HEK293T (cell line): ENCODE measurements around the gene MRPL42.

ENCODE experiments used
- CTCF ChIA-PET: fragments of 350-600 bp; formaldehyde crosslinking; extraction: SDS; loops from one replicate; lab custom pipeline; 2021; ENCODE audit warnings: antibody characterized with exemption, inconsistent platforms; lab: Yijun Ruan, JAX
- POLR2A ChIA-PET: fragments of 350-600 bp; formaldehyde crosslinking; extraction: SDS; loops from one replicate; lab custom pipeline; 2020; ENCODE audit warnings: antibody characterized with exemption, inconsistent platforms; lab: Yijun Ruan, JAX
- DNase-seq: peaks from one replicate; pipeline ENCODE4 v3.0.0; 2012; ENCODE audit warnings: mixed read lengths; ENCODE audit errors: extremely low spot score
- ARNT ChIP-seq: fragments of 450-650 bp; IDR thresholded peaks from 2 replicates; pipeline ENCODE4 v1.6.1; 2017; ENCODE audit warnings: mild to moderate bottlenecking
- BHLHE40 ChIP-seq: fragments of 450-650 bp; IDR thresholded peaks from 2 replicates; pipeline ENCODE4 v1.6.1; 2016; ENCODE audit warnings: mild to moderate bottlenecking, moderate library complexity, borderline replicate concordance
- CTBP1 ChIP-seq: fragments of 450-650 bp; IDR thresholded peaks from 2 replicates; pipeline ENCODE4 v1.6.1; 2016; ENCODE audit warnings: borderline replicate concordance
- ELF4 ChIP-seq: fragments of 450-650 bp; IDR thresholded peaks from 2 replicates; pipeline ENCODE4 v1.6.1; 2017; ENCODE audit warnings: antibody characterized with exemption
- FOXA1 ChIP-seq: fragments of 450-650 bp; IDR thresholded peaks from 2 replicates; pipeline ENCODE4 v1.6.1; 2016; ENCODE audit warnings: mild to moderate bottlenecking
- FOXK2 ChIP-seq: fragments of 450-650 bp; IDR thresholded peaks from 2 replicates; pipeline ENCODE4 v1.6.1; 2016; ENCODE audit warnings: mild to moderate bottlenecking
- FOXM1 ChIP-seq: fragments of 450-650 bp; IDR thresholded peaks from 2 replicates; pipeline ENCODE4 v1.6.1; 2017; ENCODE audit warnings: mild to moderate bottlenecking, borderline replicate concordance
- HDGF ChIP-seq: fragments of 450-650 bp; IDR thresholded peaks from 2 replicates; pipeline ENCODE4 v1.6.1; 2017; ENCODE audit warnings: antibody characterized with exemption, borderline replicate concordance
- L3MBTL2 ChIP-seq: fragments of 450-650 bp; conservative IDR thresholded peaks from 2 replicates; pipeline ENCODE4 v1.6.1; 2016; ENCODE audit warnings: mild to moderate bottlenecking
- LEF1 ChIP-seq: fragments of 450-650 bp; IDR thresholded peaks from 2 replicates; pipeline ENCODE4 v1.6.1; 2017; ENCODE audit warnings: mild to moderate bottlenecking, borderline replicate concordance
- NFRKB ChIP-seq: fragments of 450-650 bp; IDR thresholded peaks from 2 replicates; pipeline ENCODE4 v1.6.1; 2016; ENCODE audit warnings: mild to moderate bottlenecking, moderate library complexity
- SP1 ChIP-seq: fragments of 450-650 bp; IDR thresholded peaks from 2 replicates; pipeline ENCODE4 v1.6.1; 2017
- SUZ12 ChIP-seq: fragments of 450-650 bp; IDR thresholded peaks from 2 replicates; pipeline ENCODE4 v1.6.1; 2016; ENCODE audit warnings: mild to moderate bottlenecking
- TARDBP ChIP-seq: fragments of 450-650 bp; IDR thresholded peaks from 2 replicates; pipeline ENCODE4 v1.6.1; 2016
- ZNF384 ChIP-seq: fragments of 450-650 bp; IDR thresholded peaks from 2 replicates; pipeline ENCODE4 v1.6.1; 2016
- TF ChIP-seq, protein P1 (sequence below): fragments of 450-650 bp; IDR thresholded peaks from 2 replicates; pipeline ENCODE4 v1.6.1; 2016

MRPL42 gene

DNA sequence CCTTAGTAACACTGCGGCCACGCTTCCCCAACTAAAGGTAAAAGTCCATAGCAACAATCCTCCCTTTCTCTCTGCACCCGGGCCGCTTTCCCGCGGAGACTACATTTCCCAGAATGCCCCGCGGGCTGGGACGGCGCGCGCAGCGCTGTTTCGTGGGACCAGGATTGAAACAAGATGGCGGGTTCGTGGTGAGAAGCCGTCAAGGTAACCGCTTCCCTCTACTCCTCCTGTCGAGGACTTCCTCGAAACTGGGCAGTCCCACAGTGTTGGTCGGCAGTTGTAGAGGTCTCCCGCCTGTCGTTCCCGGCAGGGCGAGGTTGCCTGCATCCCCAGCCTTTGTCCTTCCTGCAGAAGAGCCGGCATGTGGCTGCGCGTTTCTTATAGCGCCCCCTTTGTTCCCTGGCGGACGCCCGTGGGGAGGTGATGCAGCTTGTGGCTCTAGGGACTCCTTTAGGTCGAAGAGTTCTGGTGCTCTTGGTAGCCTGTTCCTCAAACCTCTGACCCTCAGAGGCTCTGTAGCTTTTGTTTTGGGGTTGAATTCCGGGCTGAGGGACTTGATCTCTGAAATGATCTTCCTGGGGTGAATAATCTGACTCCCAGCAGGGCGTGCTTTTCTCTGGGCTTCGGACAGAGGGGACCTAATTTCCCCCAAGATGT, at the start of gene MRPL42:
MRPL42 (plus strand) TSS at position 164 of the 657 bp plus-strand sequence. CDS start 1,772 bp downstream, outside the sequence.
- ChIA-PET CTCF (interaction anchor here (0.6 to 1.0 kb wide), 2 partner anchors 18 to 24 kb away, joined by 3 read pairs; no protein-coding TSS in a partner anchor), POLR2A (interaction anchor here (0.5 to 2.0 kb wide), 8 partner anchors 9 to 587 kb away, joined by 3 to 7 read pairs (median 4); partner anchors contain the start of gene UBE2N)
- no peak for TF ChIP-seq CTBP1
- TF ChIP-seq L3MBTL2 = peak; percentile 88
- TF ChIP-seq ELF4 = peak; percentile 53
- DNase-seq = peak; percentile 88

DNA sequence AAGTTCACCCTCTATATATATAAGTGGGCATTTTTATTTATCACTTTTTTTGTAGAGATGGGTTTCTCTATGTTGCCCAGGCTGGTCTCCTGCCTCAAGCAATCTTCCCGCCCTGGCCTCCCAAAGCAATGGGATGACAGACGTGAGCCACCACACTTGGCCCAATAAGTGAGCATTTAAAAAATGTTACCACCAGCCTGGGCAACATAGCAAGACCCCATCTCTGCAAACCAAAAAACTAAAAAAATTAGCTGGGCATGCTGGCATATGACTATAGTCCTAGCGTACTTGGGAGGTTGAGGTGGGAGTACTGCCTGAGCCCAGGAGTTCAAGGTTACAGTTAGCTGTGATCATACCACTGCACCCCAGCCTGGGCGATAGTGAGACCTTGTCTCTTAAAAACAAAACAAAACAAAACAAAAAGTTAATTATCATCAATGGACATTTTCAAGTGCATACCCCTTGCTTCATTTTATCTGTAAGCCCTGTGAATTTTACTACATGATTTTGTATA, 49.3 kb upstream of the MRPL42 start:
- no peak for DNase-seq
- ChIA-PET POLR2A (no interaction called here), CTCF (interaction anchor here (0.7 kb wide), 1 partner anchor 12 kb away, joined by 5 read pairs; no protein-coding TSS in a partner anchor)
- TF ChIP-seq TARDBP = no peak
- TF ChIP-seq ELF4 = no peak
- no peak for TF ChIP-seq SP1
- no peak for TF ChIP-seq LEF1
- TF ChIP-seq FOXA1 = no peak
- no peak for TF ChIP-seq ZNF384
- TF ChIP-seq SUZ12 = no peak
- TF ChIP-seq BHLHE40 = no peak
- no peak for TF ChIP-seq FOXM1
- TF ChIP-seq, protein P1, sequence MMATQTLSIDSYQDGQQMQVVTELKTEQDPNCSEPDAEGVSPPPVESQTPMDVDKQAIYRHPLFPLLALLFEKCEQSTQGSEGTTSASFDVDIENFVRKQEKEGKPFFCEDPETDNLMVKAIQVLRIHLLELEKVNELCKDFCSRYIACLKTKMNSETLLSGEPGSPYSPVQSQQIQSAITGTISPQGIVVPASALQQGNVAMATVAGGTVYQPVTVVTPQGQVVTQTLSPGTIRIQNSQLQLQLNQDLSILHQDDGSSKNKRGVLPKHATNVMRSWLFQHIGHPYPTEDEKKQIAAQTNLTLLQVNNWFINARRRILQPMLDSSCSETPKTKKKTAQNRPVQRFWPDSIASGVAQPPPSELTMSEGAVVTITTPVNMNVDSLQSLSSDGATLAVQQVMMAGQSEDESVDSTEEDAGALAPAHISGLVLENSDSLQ = no peak
- TF ChIP-seq HDGF = no peak
- no peak for TF ChIP-seq NFRKB
- TF ChIP-seq ARNT = no peak
- TF ChIP-seq CTBP1 = no peak
- TF ChIP-seq FOXK2 = no peak
- TF ChIP-seq L3MBTL2 = no peak

DNA sequence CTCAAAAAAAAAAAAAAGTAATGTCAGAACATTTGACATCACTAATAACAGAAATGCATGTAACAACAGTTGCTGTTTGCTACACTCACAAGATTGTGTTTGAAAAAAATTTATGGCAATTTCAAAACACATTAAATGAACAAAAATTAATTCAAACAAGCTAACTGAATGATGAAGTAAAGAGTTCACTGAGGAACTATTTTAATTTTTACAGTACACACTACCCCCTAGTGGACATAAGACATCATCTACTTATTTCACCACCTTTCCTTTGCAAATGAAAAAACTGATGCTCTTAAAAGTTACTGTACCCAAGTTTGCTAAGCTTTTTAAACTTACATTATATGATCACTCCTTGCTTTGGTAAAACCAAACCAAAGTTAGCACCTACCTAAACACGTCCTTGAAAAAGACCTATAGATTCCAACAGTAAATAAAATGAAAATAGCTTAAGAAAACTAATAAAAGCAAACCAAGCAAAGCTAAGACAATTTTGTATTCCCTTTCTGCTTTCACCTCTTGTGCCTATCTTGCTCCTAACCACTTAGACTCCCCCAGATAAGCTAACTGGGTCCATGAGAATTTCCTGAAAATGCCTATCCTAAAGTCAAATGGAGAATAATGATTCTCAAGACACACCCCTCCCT, 47.8 kb upstream of the MRPL42 start:
- peak; percentile 19 for DNase-seq
- TF ChIP-seq LEF1 (no peak), ZNF384 (peak; percentile 80; the same call in 1 of the 2 replicates)
- CTCF ChIA-PET = interaction anchor here (0.6 to 1.9 kb wide), 19 partner anchors 8 to 1354 kb away, joined by 3 to 8 read pairs (median 4); no protein-coding TSS in a partner anchor
- POLR2A ChIA-PET = interaction anchor here (1.9 kb wide), 1 partner anchor 23 kb away, joined by 7 read pairs; the partner anchor contains the start of gene UBE2N

DNA sequence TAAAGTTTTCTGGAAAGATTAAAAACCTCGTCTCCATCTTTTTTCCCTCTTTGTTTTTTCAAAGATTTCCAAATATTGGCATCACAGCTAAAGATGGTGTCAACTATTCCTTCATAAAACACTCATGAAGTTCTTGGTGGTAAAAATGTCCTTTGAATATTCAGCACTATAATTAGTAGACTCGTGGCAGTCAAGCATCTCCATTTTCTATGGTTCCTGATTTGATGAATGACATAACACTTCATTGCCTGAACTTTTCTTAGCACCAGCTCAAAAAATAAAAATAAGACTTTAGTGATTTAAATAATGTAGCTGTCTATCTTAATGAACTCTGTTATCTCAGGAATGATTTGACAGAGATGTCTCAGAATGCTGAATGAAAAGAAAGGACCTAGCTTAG, 45.3 kb upstream of the MRPL42 start:
- TF ChIP-seq LEF1 (no peak), ARNT (no peak), FOXA1 (no peak), TARDBP (no peak), CTBP1 (no peak), BHLHE40 (no peak)
- DNase-seq = no peak
- ChIA-PET POLR2A (interaction anchor here (1.2 kb wide), 1 partner anchor 13 kb away, joined by 4 read pairs; no protein-coding TSS in a partner anchor), CTCF (no interaction called here)

DNA sequence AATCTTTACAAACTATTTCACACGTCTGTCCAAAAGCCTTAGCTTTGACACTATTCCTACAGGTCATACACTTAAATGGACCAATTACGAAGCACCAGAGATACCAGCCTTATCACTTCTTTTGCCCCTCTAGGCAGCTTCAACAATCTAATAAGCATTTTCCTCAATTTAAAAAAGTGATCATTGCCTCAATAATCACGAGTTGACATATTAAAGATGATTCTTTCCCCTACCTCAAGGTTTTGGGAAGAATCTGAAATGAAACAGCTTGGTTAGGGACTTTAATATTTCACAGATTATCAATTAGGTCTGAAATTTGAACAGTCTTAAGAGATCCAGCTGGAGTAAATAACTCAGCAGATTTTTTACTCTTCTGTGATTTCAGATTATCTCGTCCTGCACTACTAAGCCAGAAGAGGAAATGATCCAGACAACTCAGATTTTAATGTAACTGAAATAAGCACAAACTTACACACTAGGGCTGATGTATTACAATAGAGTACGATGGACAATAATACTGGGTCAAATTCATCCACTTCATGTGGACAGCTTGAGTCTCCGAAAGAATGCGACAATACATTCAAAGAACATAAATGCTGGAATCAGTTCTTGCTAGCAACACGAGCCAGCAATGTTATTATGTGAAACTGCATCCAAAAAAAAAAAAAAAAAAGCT, 41.4 kb upstream of the MRPL42 start:
- ChIA-PET POLR2A (interaction anchor here (1.0 kb wide), 1 partner anchor 16 kb away, joined by 3 read pairs; the partner anchor contains the start of gene UBE2N), CTCF (interaction anchor here (0.5 to 0.6 kb wide), 3 partner anchors 13 to 532 kb away, joined by 3 to 6 read pairs (median 5); no protein-coding TSS in a partner anchor)
- TF ChIP-seq FOXA1 (no peak), SP1 (no peak), FOXM1 (no peak), TARDBP (no peak), BHLHE40 (no peak), ZNF384 (no peak), NFRKB (no peak), ARNT (no peak), SUZ12 (no peak), HDGF (no peak), L3MBTL2 (no peak)
- TF ChIP-seq, protein P1 = no peak
- DNase-seq = no peak

DNA sequence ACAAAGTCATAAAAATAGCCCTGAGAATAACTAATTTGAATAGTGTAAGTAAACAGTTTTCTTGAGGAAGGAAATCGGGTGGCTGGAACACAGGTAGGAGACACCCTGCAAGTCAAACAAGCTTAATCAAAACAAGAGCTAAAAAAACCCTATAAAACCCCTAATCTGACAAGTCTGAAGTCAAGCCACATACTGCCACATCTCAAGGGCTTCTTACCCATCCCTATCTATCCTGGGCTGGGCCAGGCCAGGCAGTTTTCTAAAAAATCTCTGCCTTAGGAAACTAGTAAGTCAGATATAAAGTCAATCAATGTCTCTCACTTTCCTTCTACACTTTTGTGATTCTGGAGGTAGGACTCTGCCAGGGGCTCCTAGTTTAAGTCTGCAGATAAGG, 40.9 kb upstream of the MRPL42 start:
- no peak for TF ChIP-seq L3MBTL2
- no peak for TF ChIP-seq ELF4
- no peak for TF ChIP-seq TARDBP
- TF ChIP-seq, protein P1 = no peak
- TF ChIP-seq ARNT = no peak
- no peak for TF ChIP-seq LEF1
- TF ChIP-seq ZNF384 = no peak
- no peak for TF ChIP-seq HDGF
- no peak for TF ChIP-seq FOXK2
- ChIA-PET CTCF (interaction anchor here (0.5 to 0.6 kb wide), 3 partner anchors 12 to 532 kb away, joined by 3 to 6 read pairs (median 5); no protein-coding TSS in a partner anchor), POLR2A (interaction anchor here (1.0 kb wide), 1 partner anchor 16 kb away, joined by 3 read pairs; the partner anchor contains the start of gene UBE2N)
- no peak for DNase-seq
